Stimulated activated CD4-positive, alpha-beta T cell treated with anti-CD3 and anti-CD28 coated beads, Interleukin-4, amount 100 ng/mL, for 24 hours (primary cell): Measurements from ENCODE around the gene KLHL1.
"Not testable (repeated sequence)": the region's sequence is repeated elsewhere in the genome, so short reads cannot be mapped to it uniquely, and the experiment has no call there.

ENCODE experiments used
- DNase-seq: peaks from one replicate; pipeline ENCODE4 v3.0.0-alpha.2; 2020

The KLHL1 gene, protein sequence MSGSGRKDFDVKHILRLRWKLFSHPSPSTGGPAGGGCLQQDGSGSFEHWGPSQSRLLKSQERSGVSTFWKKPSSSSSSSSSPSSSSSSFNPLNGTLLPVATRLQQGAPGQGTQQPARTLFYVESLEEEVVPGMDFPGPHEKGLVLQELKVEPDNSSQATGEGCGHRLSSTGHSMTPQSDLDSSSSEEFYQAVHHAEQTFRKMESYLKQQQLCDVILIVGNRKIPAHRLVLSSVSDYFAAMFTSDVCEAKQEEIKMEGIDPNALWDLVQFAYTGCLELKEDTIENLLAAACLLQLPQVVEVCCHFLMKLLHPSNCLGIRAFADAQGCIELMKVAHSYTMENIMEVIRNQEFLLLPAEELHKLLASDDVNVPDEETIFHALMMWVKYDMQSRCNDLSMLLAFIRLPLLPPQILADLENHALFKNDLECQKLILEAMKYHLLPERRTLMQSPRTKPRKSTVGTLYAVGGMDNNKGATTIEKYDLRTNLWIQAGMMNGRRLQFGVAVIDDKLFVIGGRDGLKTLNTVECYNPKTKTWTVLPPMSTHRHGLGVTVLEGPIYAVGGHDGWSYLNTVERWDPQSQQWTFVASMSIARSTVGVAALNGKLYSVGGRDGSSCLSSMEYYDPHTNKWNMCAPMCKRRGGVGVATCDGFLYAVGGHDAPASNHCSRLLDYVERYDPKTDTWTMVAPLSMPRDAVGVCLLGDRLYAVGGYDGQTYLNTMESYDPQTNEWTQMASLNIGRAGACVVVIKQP

DNA sequence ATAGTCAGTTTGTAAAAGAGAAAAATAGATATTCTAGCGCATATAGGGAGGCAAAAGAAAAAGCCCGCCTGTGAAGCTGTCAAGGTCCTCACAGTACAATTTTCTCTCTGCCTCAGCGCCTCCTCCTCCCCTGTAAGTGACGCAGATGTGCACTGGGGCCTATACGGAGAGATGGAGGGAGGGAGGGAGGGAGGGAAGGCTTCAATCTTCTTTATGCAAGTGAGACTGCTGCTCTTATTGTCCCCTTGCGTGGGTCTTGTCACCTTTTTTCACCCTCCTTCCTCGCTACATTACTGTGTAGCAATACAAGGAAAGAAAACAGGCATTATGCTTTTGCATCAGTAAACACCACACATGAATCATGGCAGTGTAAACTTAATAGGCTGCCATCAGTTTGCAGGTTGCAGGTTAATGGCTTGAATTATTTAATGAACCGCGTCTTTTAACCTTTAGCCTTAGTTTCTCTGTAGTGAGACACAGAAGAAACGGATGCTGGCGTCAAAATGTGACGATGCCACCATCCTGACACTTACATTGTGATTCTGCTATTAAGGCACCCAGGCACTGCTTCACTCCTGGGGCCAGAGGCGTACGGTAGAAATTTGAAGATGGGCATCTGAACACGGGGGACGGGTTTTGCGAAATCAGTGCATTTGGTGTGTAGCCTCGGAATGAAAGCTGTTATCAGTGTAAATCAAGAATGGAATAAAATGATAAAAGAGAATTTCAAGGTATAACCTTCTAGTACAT is at the start of gene KLHL1:
Gene KLHL1 (minus strand): TSS at position 97 of the 750 bp plus-strand sequence. CDS start 753 bp downstream, outside the sequence.
- DNase-seq, result no peak

DNA sequence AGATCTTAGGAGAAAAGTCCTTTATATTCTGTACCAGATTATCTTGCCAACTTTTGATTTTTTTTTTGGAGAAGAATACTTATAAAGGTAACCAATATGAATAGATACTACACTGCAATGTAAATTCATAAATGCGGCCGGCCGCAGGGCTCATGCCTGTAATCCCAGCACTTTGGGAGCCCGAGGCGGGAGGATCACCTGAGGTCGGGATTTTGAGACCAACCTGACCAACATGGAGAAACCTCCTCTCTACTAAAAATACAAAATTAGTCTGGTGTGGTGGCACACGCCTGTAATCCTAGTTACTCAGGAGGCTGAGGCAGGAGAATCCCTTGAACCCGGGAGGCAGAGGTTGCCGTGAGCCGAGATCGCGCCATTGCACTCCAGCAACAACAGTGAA is 34.4 kb upstream of the KLHL1 start:
- not testable (repeated sequence) for DNase-seq

DNA sequence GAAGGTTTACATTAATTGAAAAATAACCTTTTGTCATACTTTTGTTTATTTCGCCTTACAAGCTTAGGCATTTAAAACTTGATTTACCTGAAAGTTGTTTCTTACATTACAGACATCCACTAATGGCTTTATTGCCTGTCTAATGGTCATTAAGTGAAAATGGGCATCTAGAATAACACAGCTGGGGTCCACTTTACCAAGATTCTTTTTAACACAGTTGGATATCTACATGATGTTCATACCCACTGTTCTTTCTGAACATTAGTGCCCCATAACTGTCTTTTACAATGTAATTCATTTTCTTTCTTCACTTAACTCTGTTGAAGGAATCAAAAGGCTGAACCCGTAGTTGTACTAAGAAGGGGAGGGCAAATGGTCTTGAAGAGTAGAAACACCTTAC is 19.8 kb upstream of the KLHL1 start:
- DNase-seq, result no peak

DNA sequence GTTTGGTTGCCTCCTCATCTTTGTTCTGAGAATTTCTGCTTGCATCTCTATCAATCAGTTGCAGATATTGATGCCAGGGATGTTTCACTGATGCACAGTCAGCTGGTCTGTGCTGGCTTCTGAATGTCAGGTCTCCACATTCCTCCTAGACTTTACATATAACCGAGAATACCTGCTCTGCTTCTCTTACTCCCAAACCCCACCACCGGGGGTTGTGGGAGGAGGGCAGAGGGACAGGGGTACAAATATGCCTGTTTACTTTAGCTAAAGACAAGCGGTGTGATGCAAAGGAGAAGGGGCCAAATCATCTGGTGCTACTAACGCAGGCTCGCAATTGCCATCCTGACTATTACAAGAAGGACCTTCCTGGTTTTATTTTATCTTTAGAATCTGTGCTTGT is 17.4 kb upstream of the KLHL1 start:
- no peak for DNase-seq

DNA sequence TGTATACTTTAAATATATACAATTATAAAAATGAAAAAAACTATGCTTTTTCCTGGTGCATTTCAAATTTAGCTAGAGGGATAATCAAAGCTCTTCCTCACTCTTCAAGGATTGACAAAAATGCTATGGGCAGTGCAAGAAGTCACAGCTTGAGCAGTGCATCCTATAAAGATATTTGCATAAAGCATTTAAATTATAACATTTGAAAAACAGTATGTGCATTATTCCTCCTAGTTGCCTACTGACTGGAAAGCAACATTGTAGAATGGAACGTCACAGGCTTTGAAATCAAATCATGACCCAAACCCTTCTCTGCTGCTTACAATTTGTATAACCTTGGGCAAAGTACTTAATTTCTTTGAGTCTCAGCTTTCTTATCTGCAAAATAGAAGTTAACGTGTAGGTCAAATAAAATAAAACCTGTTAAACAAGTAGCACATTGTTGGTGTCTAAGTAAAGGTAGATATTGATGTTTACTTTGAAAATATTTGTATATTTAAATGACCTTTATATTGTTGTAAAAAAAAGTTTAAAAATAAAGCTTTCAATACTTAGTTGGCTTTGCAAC is 9.2 kb upstream of the KLHL1 start:
- no peak for DNase-seq

DNA sequence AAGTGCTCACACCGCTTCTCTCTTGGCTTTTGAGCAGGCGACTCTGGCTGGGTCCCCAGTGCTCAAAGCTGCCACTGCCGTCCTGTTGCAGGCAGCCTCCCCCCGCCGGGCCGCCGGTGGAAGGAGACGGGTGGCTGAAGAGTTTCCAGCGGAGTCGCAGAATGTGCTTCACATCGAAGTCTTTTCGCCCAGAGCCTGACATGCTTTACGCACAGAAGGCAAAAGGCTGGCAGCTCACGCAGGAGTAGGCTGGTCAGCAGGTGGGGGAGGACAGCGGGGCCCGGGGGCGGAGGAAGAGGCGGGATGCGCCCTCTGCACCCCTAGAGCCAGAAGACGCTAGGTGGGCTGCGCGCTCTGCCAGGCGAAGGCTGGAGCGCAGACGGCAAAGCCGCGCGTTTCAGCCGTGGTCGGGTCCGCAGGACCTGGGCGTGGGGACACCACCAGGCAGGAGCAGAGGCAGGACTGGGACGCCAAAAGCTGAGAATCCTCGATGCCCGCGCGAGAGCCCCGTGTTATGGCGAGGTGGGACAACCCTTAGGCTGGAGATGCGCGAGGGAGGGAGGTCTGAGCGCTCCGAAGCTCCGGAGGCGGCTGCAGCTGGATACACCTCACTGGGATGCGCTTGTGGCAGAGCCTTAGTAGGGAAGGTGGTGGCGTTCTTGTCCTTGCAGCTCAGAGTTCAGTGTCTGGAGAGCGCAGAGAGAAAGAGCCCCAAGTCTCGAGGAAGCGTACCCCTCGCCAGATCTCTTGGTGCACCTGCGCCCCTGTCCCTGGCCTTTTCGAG is 562 bp downstream of the KLHL1 start, which contains the start of gene ATXN8OS:
Gene ATXN8OS (plus strand): TSS at position 329 of the 784 bp plus-strand sequence.
- DNase-seq, result no peak

DNA sequence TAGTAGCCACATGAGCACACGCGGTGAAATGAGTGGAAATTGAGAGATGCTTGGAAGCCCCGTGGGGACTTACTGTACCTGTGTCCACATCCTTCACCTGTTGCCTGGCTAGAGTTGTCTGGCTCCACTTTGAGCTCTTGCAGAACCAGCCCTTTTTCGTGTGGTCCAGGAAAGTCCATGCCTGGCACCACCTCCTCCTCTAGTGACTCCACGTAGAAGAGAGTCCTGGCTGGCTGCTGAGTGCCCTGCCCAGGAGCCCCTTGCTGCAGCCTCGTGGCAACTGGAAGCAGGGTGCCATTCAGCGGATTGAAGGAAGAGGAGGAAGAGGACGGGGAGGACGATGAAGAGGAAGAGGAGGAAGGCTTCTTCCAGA is 1.1 kb downstream of the KLHL1 start:
- no peak for DNase-seq

DNA sequence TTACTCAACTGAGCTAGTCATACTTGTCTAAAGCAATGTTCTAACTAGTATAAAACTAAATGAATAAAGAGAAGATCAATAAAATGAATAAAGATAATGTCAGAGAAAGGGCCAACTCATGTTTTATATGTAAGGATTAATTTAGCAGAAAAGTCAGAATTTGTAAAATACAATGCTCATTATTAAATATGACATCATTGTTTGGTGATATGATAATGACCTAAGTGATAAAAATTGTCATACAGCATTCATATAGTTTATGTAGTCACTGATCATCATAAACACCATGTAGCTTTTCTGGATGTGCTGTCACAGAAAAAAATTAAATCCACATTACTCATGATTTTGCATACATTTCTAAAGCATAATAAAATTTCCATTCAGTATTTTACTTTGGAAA is 3.8 kb downstream of the KLHL1 start:
- no peak for DNase-seq

DNA sequence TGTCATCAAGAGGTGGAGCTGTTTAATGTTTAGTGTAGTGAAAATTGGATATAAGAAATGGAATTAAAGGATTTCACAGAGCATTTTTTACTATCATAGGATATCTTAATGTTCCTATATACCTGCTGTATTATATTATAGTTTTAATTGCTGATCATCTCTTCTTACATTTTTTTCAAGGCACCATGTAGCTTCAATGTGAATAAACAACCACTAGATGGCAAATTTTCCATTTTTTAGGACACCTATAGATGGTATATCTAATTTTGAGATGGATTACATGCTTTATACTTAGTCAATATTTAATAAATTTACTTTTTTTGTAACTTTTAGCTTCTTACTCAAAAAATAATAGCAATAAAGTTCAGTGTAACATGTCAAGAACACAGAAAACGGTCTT is 9.6 kb downstream of the KLHL1 start:
- DNase-seq, result no peak

DNA sequence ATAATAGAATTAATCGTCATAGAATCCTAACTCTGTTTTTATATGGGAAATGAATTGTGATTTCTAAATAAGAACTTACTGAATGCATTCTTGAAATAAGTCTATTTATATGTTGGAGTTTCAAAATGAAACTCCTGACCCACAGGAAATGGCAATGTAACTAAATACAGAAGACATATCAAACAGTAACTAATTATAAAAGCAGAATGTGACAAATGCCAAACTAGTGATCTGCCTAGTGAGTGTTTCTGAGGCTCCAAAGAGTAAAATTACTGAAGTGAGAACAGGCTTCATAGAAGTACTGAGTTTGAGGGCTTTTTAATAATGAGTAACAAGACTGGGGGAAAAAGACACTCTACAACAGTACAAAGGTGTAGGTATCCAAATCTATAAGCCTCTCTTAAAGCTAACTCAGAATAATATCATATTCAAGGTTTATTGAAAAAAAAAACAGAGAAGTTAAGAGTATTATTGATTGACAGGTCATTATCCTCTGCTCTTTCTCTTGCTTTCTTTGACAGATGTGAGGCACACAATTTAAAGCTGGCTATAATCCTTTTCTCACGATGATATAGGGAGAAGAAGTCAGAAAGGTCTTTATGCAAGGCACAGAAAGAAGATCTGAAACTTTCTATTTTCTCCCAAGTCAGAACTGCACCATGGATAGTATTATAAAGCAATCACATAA is 18.1 kb downstream of the KLHL1 start:
- DNase-seq, result no peak

DNA sequence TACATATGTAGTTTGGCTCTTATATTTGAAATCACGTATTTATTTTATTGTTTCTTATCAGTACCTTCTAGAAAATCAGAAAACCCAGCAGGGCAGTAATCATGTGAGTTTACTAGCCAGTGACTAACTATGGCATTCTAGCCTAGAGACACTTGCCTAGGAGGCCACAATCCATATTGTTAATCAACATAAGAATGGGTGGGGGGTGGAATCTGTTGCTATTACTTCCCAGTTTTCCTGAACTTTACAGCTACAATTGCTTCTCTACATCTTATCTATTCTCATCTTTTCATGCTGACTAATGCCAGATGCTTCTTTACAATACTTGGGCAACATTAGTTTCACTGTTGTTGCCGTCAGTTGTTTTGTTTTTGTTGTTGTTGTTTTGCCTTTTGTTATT is 19.3 kb downstream of the KLHL1 start:
- no peak for DNase-seq

DNA sequence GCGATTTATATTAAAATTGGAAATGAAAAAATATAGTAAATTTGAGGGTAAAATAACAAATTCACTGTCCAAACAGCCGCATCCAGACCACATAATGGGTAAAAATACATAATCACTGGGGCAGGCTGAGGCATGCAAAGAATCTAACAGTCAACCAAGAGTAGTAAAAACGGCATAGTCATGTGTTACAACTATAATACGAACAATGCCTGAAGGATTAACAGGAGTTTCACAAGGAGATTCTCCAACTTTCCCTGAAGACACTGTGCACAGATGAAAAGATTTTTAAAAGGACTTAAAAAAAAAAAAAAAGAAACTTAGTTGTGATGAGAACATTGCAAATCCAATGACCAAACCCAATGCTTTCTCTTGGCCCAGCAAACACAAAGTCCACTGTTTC is 21.0 kb downstream of the KLHL1 start:
- no peak for DNase-seq

DNA sequence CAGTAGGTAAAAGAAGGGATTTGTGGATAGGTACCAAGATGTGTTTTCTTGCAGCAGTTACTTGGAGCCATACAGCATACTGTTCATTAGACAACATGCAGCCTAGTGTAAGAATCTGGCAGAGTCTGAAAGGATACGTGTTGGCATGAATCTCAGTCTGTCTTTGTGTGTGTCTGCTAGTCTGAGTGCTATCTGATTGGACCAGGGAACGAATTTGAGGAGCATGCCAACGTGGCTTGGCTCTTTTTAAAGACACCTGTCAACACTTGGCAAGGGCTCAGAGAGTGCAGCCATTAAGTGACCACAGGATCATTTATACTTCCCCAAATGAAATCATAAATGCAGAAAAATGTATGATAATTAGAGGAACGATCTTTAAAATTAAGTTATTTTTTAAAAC is 28.2 kb downstream of the KLHL1 start:
- DNase-seq, result no peak

DNA sequence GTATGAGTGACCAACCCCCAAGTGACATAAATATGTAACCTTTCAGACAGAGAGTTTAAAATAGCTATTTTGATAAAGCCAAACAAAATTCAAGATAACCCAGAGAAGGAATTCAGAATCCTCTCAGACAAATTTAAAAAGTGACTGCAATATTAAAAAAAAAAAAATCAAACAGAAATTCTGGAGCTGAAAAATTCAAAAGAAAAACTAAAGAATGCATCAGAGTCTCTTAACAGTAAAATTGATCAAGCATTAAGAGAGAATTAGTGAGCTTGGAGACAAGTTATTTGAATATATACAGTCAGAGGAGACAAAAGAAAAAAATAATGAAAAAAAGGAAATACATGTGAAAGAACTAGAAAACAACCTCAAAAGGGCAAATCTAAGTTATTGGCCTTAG is 53.7 kb downstream of the KLHL1 start:
- no peak for DNase-seq

DNA sequence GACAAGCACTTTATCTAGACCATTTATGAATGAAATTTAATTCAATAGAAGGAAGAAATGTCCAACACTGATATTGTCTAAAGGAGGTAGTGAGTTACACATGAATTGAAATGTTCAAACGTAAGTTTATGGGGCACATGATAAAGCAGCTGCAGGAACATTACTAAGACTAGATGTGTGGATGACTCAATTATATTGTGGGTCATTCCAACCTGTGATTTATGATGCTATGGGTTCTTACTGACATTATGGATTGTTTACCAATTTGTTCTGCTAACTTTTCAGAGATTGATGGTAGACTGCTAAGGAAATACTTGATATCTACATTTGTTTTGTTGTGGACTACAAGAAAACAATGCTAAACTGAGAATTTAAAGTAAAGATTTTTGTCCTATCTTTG is 56.7 kb downstream of the KLHL1 start:
- no peak for DNase-seq

DNA sequence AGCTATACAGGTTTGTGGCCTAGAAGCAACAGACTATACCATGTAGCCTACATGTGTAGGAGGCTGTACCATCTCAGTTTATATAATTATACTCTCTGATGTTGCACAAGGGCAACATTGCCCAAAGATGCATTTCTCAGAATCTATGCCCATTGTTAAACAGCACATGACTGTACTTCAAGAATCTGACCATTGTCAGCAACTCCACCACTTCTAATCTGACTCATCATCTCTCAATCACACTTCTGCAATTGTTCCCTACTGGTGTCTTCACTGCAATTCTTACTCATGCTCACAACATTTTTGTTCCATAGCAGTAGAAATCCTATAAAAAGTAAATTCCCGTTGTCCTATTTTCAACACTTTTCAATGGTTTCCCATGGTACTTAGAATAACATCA is 64.6 kb downstream of the KLHL1 start:
- no peak for DNase-seq

DNA sequence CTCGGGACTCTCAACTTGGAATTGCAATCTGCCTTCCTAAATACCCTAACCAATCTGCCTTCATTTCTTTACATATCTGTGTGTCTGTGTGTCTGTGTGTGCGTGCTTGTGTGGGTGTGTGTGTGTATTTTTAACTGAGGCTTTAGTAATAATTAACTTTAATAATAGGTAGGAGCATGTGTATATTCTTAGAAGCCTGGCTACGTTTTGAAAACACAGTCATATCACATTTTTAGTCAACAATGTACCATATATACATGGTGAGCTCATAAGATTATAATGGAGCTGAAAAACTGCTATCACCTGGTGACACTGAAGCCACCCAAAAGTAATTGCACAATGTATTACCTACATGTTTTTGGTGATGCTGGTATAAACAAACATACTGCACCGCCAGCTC is 66.1 kb downstream of the KLHL1 start:
- DNase-seq, result no peak

DNA sequence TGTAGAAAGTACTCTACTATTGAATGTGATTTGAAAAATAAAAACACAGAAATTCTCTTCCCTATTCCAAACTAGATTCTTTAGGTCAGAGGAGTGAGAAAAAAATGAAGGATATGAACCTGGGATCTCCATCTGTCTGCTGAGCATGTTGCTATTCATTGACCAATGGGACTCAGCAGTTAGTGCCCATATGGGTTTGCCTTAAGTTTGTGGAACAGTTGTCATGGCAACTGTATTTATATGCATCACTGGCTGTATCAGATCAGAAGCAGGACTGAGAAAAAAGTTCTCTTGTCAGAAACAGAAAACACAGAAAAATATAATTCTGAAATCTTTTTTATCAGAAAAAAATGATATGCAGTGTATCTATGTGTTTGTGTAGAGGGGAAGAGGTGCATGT is 74.0 kb downstream of the KLHL1 start:
- no peak for DNase-seq

DNA sequence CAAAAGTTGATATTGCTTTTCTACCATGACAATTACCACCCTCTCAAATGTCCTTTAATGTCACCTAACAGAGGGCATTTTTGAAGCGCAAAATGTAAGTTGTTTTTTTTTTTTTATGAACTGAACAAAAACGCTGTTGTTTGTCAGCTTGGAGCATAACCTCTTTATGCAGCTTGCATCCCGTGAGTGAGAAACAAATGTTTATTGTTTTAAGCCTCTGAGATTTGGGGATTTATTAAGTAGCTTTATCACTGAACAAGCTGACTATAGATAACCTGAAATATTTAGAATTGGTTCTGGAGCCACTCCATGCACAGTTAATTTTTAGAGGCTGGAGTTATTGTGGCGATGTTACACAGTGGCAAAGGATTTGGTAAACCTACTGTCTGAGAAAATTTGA is 80.7 kb downstream of the KLHL1 start:
- DNase-seq, result no peak

DNA sequence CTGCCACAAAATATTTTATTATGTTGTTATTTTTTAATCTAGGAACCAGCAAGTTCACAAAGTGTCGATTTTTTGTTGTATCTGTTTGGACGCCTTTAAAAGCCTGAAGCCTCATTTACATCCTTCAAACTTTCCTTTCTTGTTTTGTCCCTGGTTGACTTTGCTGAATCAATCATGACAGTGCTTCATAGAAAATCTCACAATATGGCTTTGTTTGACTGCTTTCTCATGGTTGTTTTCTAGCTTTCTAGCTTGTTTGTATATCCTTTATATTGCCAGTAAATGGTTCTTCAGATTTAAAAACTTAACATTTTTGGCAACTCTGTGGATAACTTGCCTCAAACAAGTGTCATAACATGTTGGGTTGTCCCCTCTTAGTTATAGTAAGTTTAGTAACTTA is 84.7 kb downstream of the KLHL1 start:
- DNase-seq, result no peak

DNA sequence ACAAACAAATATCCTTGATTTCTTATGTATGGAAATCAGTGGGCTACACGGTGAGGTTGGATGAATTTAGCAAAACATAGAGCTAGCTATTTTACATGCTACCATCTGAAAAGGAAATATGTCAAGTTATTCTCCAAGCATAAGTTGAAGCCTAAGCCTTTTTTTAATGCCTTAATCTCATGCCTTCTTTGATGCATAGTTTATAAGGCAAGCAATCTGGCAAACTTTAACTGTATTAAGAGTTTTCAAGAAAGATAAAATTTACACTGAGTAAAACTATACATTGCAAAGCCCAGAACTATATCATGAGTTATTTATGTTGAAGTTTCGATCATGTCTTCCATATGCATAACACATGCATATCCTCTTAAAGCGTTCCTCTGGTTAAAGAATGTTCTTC is 85.6 kb downstream of the KLHL1 start:
- DNase-seq, result no peak

DNA sequence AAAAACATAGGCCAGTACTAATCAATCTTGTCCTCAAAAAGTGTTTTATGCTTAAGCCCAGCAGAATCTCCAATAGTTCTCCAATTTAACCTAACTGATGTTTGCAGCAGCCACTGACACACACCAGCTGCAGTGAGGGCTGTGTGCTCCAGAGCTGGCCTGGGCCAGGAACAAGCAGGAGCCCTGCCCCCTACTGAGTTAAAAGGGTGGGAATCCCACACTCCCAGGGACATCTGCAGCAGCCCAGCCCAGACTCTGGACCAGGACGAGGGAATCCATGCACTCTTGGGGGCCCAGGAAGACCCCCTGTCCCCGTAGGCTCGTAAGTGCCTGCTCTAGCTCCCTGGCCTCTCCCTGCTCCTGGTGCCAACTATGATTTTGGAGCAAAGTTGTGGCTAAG is 92.1 kb downstream of the KLHL1 start:
- DNase-seq, result no peak
